ENCODE data around the gene DCP1B.
"Not testable (repeated sequence)": the region's sequence is repeated elsewhere in the genome, so short reads cannot be mapped to it uniquely, and the experiment has no call there.

Gene DCP1B

GRCh38 chr12:1972260-1972659 lies 32.0 kb downstream of the DCP1B start:
- DNase-seq, result no peak

- DNase-seq, result no peak
Measured at GRCh38 chr12:1970331-1970900, 33.8 kb downstream of the DCP1B start.

- DNase-seq, result no peak
Measured at GRCh38 chr12:1966561-1967226, 37.6 kb downstream of the DCP1B start.

GRCh38 chr12:1965916-1966315 lies 38.3 kb downstream of the DCP1B start:
- no peak for DNase-seq

GRCh38 chr12:1962051-1963020 lies 41.9 kb downstream of the DCP1B start:
- no peak for DNase-seq

GRCh38 chr12:1956716-1957115 lies 47.5 kb downstream of the DCP1B start:
- DNase-seq, result no peak

GRCh38 chr12:1949771-1950470 lies 54.3 kb downstream of the DCP1B start:
- DNase-seq, result no peak

GRCh38 chr12:1948883-1949282 lies 55.4 kb downstream of the DCP1B start:
- DNase-seq, result no peak

GRCh38 chr12:1947081-1947480 lies 57.2 kb downstream of the DCP1B start:
- DNase-seq, result no peak

- no peak for DNase-seq
Measured at GRCh38 chr12:1946296-1946695, 58.0 kb downstream of the DCP1B start.

- DNase-seq, result not testable (repeated sequence)
Measured at GRCh38 chr12:1945502-1945901, 58.8 kb downstream of the DCP1B start.

GRCh38 chr12:1939801-1940607 lies 64.3 kb downstream of the DCP1B start:
- peak; percentile 61 to 95 for DNase-seq

- no peak for DNase-seq
Measured at GRCh38 chr12:1939331-1939730, 64.9 kb downstream of the DCP1B start.

GRCh38 chr12:1937481-1938224 lies 66.6 kb downstream of the DCP1B start:
- DNase-seq, result no peak

GRCh38 chr12:1936406-1937320 lies 67.6 kb downstream of the DCP1B start:
- no peak for DNase-seq

GRCh38 chr12:1935700-1936378 lies 68.4 kb downstream of the DCP1B start:
- DNase-seq, result no peak

- DNase-seq, result no peak
Measured at GRCh38 chr12:1935242-1935641, 69.0 kb downstream of the DCP1B start.

- no peak for DNase-seq
Measured at GRCh38 chr12:1934831-1935230, 69.4 kb downstream of the DCP1B start.

- no peak for DNase-seq
Measured at GRCh38 chr12:1934068-1934467, 70.2 kb downstream of the DCP1B start.

Measured in inflammatory macrophage treated with lipopolysaccharide for 1 hour (primary cell).